HG02588 (cell line): ENCODE measurements around the gene BATF2.
"Not testable (repeated sequence)": the region's sequence is repeated elsewhere in the genome, so short reads cannot be mapped to it uniquely, and the experiment has no call there.

Experiments
- ATAC-seq: cut with Tn5 transposase; IDR thresholded peaks from one replicate; pipeline ENCODE4 v1.9.1; 2021; ENCODE audit warnings: mild to moderate bottlenecking, moderate library complexity; ENCODE audit not compliant: unreplicated experiment

BATF2 gene

GRCh38 chr11:65013888-65014725 lies 17.3 kb upstream of the BATF2 start, which contains the start of gene ARL2:
ARL2 (plus strand) TSS chr11:65014160; CDS start chr11:65014208, 48 bp downstream.
- peak; percentile 71 for ATAC-seq

GRCh38 chr11:65013130-65013887 lies 16.5 kb upstream of the BATF2 start:
- peak; percentile 68 for ATAC-seq

- no peak for ATAC-seq
Measured at GRCh38 chr11:65008873-65009272, 12.1 kb upstream of the BATF2 start.

GRCh38 chr11:65008016-65008415 lies 11.2 kb upstream of the BATF2 start:
- ATAC-seq, result no peak

- not testable (repeated sequence) for ATAC-seq
Measured at GRCh38 chr11:65003968-65004367, 7.2 kb upstream of the BATF2 start.

GRCh38 chr11:65003282-65003681 lies 6.5 kb upstream of the BATF2 start:
- ATAC-seq, result no peak

- ATAC-seq, result no peak
Measured at GRCh38 chr11:65002706-65003105, 5.9 kb upstream of the BATF2 start.

- no peak for ATAC-seq
Measured at GRCh38 chr11:64999478-64999877, 2.7 kb upstream of the BATF2 start.

- ATAC-seq, result no peak
Measured at GRCh38 chr11:64998690-64999431, 2.1 kb upstream of the BATF2 start.

- ATAC-seq, result no peak
Measured at GRCh38 chr11:64998141-64998540, 1.4 kb upstream of the BATF2 start.

- ATAC-seq, result no peak
Measured at GRCh38 chr11:64996327-64996709, 453 bp downstream of the BATF2 start.

- ATAC-seq, result no peak
Measured at GRCh38 chr11:64994318-64994717, 2.5 kb downstream of the BATF2 start.

- ATAC-seq, result no peak
Measured at GRCh38 chr11:64990222-64990923, 6.4 kb downstream of the BATF2 start.

GRCh38 chr11:64989416-64989815 lies 7.4 kb downstream of the BATF2 start:
- no peak for ATAC-seq

- ATAC-seq, result no peak
Measured at GRCh38 chr11:64987998-64988854, 8.5 kb downstream of the BATF2 start.

- ATAC-seq, result not testable (repeated sequence)
Measured at GRCh38 chr11:64983339-64983738, 13.4 kb downstream of the BATF2 start.

GRCh38 chr11:64976651-64977050 lies 20.1 kb downstream of the BATF2 start:
- ATAC-seq, result no peak

GRCh38 chr11:64974124-64974523 lies 22.6 kb downstream of the BATF2 start:
- ATAC-seq, result no peak

GRCh38 chr11:64971421-64972233 lies 25.1 kb downstream of the BATF2 start, which contains the start of gene MAJIN:
MAJIN (minus strand) TSS chr11:64972108; CDS start chr11:64959405, 12,703 bp downstream.
- no peak for ATAC-seq
